Endothelial cell of umbilical vein (primary cell): ENCODE data around the gene NDUFA7.

Source experiments
- CTCF ChIP-seq, 2 donors: IDR thresholded peaks; 1 replicate in 1 of 2; 2 replicates in 1 of 2; pipeline ENCODE4 v1.5.1; 2011; ENCODE audit warnings: low read length in 2 of 2, mild to moderate bottlenecking in 2 of 2, moderate library complexity in 2 of 2, control low read depth in 1 of 2, inconsistent platforms in 1 of 2, low read depth in 1 of 2; ENCODE audit not compliant: insufficient read depth in 1 of 2; ENCODE audit errors: extremely low read depth in 1 of 2
- POLR2A ChIP-seq: IDR thresholded peaks from 2 replicates; pipeline ENCODE4 v1.6.1; 2012; ENCODE audit warnings: low read depth, mild to moderate bottlenecking, control low read depth, low read length
- POLR2AphosphoS5 ChIP-seq: IDR thresholded peaks from 2 replicates; pipeline ENCODE4 v1.6.1; 2012; ENCODE audit warnings: low read depth, mild to moderate bottlenecking, control low read depth, low read length, moderate library complexity; ENCODE audit not compliant: insufficient read depth

- no peak for TF ChIP-seq POLR2AphosphoS5
- no peak for TF ChIP-seq CTCF (IDR thresholded peaks at IDR 0.05; ENCODE audit: extremely low read depth in 1 of 2, insufficient read depth in 1 of 2, low read depth in 1 of 2, low read length in 2 of 2)
- TF ChIP-seq POLR2A, result no peak
Observed at GRCh38 chr19:8302734-8303133, 18.4 kb downstream of the NDUFA7 start.
